Fibroblast of pulmonary artery (primary cell): Measurements from ENCODE around the gene PIP4K2A.
"Not testable (repeated sequence)": the region's sequence is repeated elsewhere in the genome, so short reads cannot be mapped to it uniquely, and the experiment has no call there.

ENCODE experiments used
- DNase-seq: peaks from one replicate; pipeline ENCODE4 v3.0.0-alpha.2; 2010; ENCODE audit warnings: low read depth
- H3K4me3 ChIP-seq: replicated peaks from 2 replicates; pipeline ENCODE4 v1.5.1; 2011; ENCODE audit warnings: low read depth, mild to moderate bottlenecking, control low read depth, low read length, moderate library complexity
- CTCF ChIP-seq: IDR thresholded peaks from 2 replicates; pipeline ENCODE4 v1.5.1; 2011; ENCODE audit warnings: mild to moderate bottlenecking, control low read depth, low read length, inconsistent platforms; ENCODE audit errors: missing control alignments

The PIP4K2A gene

GRCh38 chr10:22505911-22506685, 208.3 kb downstream of the PIP4K2A start:
- no peak for DNase-seq
- H3K4me3 ChIP-seq, result no peak overlapping the region
- TF ChIP-seq CTCF, result no peak

- no peak overlapping the region for H3K4me3 ChIP-seq
- no peak for TF ChIP-seq CTCF
- no peak for DNase-seq
These were observed 209.6 kb downstream of the PIP4K2A start for GRCh38 chr10:22504766-22505165.

GRCh38 chr10:22503315-22504088, 210.9 kb downstream of the PIP4K2A start:
- TF ChIP-seq CTCF, result no peak
- no peak overlapping the region for H3K4me3 ChIP-seq
- DNase-seq, result no peak

GRCh38 chr10:22501863-22502262, 212.5 kb downstream of the PIP4K2A start:
- no peak for DNase-seq
- TF ChIP-seq CTCF, result no peak
- H3K4me3 ChIP-seq, result no peak overlapping the region

- no peak overlapping the region for H3K4me3 ChIP-seq
- TF ChIP-seq CTCF, result no peak
- DNase-seq, result no peak
These were observed 213.0 kb downstream of the PIP4K2A start for GRCh38 chr10:22501413-22501812.

GRCh38 chr10:22500656-22501340, 213.6 kb downstream of the PIP4K2A start:
- no peak for TF ChIP-seq CTCF
- no peak for DNase-seq
- no peak overlapping the region for H3K4me3 ChIP-seq

- DNase-seq, H3K4me3 ChIP-seq: not testable (repeated sequence)
These were observed 214.4 kb downstream of the PIP4K2A start for GRCh38 chr10:22499973-22500372.
